Measurements from ENCODE around the gene POLR1G. TPM values are rescaled to one million over a fixed set of nuclear protein-coding genes. Genes with fewer than 3 reads are reported as not detected.

Gene POLR1G
- total RNA-seq, 1 experiment from 2014 or later: 24.6 TPM

- DNase-seq (ENCODE audit: low read depth): peak; percentile 72
Observed at GRCh38 chr19:45444318-45445041, 38.0 kb downstream of the POLR1G start.

GRCh38 chr19:45445139-45445538 lies 38.7 kb downstream of the POLR1G start:
- DNase-seq (ENCODE audit: low read depth): no peak

- peak; percentile 51 for DNase-seq (ENCODE audit: low read depth)
Observed at GRCh38 chr19:45446295-45446694, 39.9 kb downstream of the POLR1G start.

GRCh38 chr19:45446944-45447343 lies 40.5 kb downstream of the POLR1G start:
- DNase-seq (ENCODE audit: low read depth): no peak

GRCh38 chr19:45448425-45448756 lies 41.9 kb downstream of the POLR1G start:
- DNase-seq (ENCODE audit: low read depth): no peak

GRCh38 chr19:45448887-45449299 lies 42.4 kb downstream of the POLR1G start:
- DNase-seq (ENCODE audit: low read depth): no peak

- DNase-seq (ENCODE audit: low read depth): no peak
Observed at GRCh38 chr19:45450012-45450333, 43.5 kb downstream of the POLR1G start.

- peak; percentile 53 for DNase-seq (ENCODE audit: low read depth)
Observed at GRCh38 chr19:45451131-45451849, 44.8 kb downstream of the POLR1G start.

GRCh38 chr19:45451850-45452387 lies 45.5 kb downstream of the POLR1G start:
- DNase-seq (ENCODE audit: low read depth): no peak

GRCh38 chr19:45455707-45456499 lies 49.5 kb downstream of the POLR1G start:
- peak; percentile 97 for DNase-seq (ENCODE audit: low read depth)

- no peak for DNase-seq (ENCODE audit: low read depth)
Observed at GRCh38 chr19:45456500-45456815, 50.0 kb downstream of the POLR1G start.

- DNase-seq (ENCODE audit: low read depth): no peak
Observed at GRCh38 chr19:45457776-45458175, 51.3 kb downstream of the POLR1G start.

Other genes starting within 250 kb of the POLR1G start
- 0.06 TPM in 1 of 2 replicates, not detected in the other for gene NKPD1, start 245.7 kb upstream of the POLR1G start, total RNA-seq (2014; rRNA removed)
- 5.3 and 10.4 TPM in 2 replicates for gene TRAPPC6A, start 228.4 kb upstream of the POLR1G start, total RNA-seq (2014; rRNA removed)
- 5.9 and 7.1 TPM in 2 replicates for gene BLOC1S3, start 227.9 kb upstream of the POLR1G start, total RNA-seq (2014; rRNA removed)
- gene EXOC3L2, start 161.2 kb upstream of the POLR1G start, total RNA-seq (2014; rRNA removed): not detected in 2 replicates
- 11.0 and 15.5 TPM in 2 replicates for gene MARK4, start 155.4 kb upstream of the POLR1G start, total RNA-seq (2014; rRNA removed)
- gene CKM, start 83.8 kb upstream of the POLR1G start, total RNA-seq (2014; rRNA removed): not detected in 2 replicates
- not detected in 2 replicates for gene KLC3, start 65.9 kb upstream of the POLR1G start, total RNA-seq (2014; rRNA removed)
- gene ERCC2, start 36.1 kb upstream of the POLR1G start, total RNA-seq (2014; rRNA removed): 29.2 and 30.6 TPM in 2 replicates
- gene PPP1R13L, start 1.6 kb upstream of the POLR1G start, total RNA-seq (2014; rRNA removed): 0.64 and 0.92 TPM in 2 replicates
- 132 and 148 TPM in 2 replicates for gene ERCC1, start 17.3 kb downstream of the POLR1G start, total RNA-seq (2014; rRNA removed)
- 0.32 and 0.34 TPM in 2 replicates for gene FOSB, start 61.4 kb downstream of the POLR1G start, total RNA-seq (2014; rRNA removed)
- 22.9 and 39.7 TPM in 2 replicates for gene RTN2, start 90.4 kb downstream of the POLR1G start, total RNA-seq (2014; rRNA removed)
- gene PPM1N, start 91.8 kb downstream of the POLR1G start, total RNA-seq (2014; rRNA removed): 1.7 and 2.4 TPM in 2 replicates
- 102 and 127 TPM in 2 replicates for gene VASP, start 100.8 kb downstream of the POLR1G start, total RNA-seq (2014; rRNA removed)
- 13.7 and 18.2 TPM in 2 replicates for gene OPA3, start 178.2 kb downstream of the POLR1G start, total RNA-seq (2014; rRNA removed)
- gene GPR4, start 195.6 kb downstream of the POLR1G start, total RNA-seq (2014; rRNA removed): not detected in 2 replicates
- 17.8 and 20.1 TPM in 2 replicates for gene EML2, start 232.8 kb downstream of the POLR1G start, total RNA-seq (2014; rRNA removed)

All from LHCN-M2 (cell line).